ENCODE data around the gene UBE2E2. TPM values are rescaled to one million over a fixed set of nuclear protein-coding genes. Genes with fewer than 3 reads are reported as not detected.

The UBE2E2 gene
- total RNA-seq, 4 donors from 2014 or later, result 26.5 to 44.0 (median 37.0) TPM

- no peaks in the 10 kb centered on the region for H3K9me3 ChIP-seq
- no peak overlapping the region for H3K27ac ChIP-seq
- TF ChIP-seq CTCF (IDR thresholded peaks at IDR 0.05) (no peak), POLR2A (IDR thresholded peaks at IDR 0.05) (no peak)
- H3K4me1 ChIP-seq, result peaks cover 0 to 10% (median 0%) of the 10 kb centered on the region in 3 donors
- intact Hi-C loops (cut with DNase I), result no loop called here
- DNase-seq, result no peak
- no peaks in the 10 kb centered on the region for H3K27me3 ChIP-seq
- WGBS, 2 donors, result 89 to 96% methylated on average over 3 to 4 of the region's 4 CpGs
- no peaks in the 10 kb centered on the region for H3K36me3 ChIP-seq
- no peak overlapping the region for H3K4me3 ChIP-seq
Observed at GRCh38 chr3:23209747-23210487, 6.8 kb downstream of the UBE2E2 start.

- Histone ChIP-seq H3K27ac (no peak overlapping the region), H3K4me1 (peaks cover 0 to 3% (median 0%) of the 10 kb centered on the region in 3 donors), H3K4me3 (no peak overlapping the region), H3K27me3 (no peaks in the 10 kb centered on the region), H3K36me3 (no peaks in the 10 kb centered on the region), H3K9me3 (no peaks in the 10 kb centered on the region)
- no peak for DNase-seq
- intact Hi-C loops (cut with DNase I), result no loop called here
- WGBS, 2 donors, result 33 to 36% methylated on average over 2 of the region's 2 CpGs
- no peak for TF ChIP-seq CTCF (IDR thresholded peaks at IDR 0.05)
- no peak for TF ChIP-seq POLR2A (IDR thresholded peaks at IDR 0.05)
Observed at GRCh38 chr3:23213813-23214212, 10.7 kb downstream of the UBE2E2 start.

GRCh38 chr3:23217872-23218554 is 14.9 kb downstream of the UBE2E2 start:
- 71 to 83% methylated on average over 5 of the region's 5 CpGs for WGBS, 2 donors
- H3K4me3 ChIP-seq, result no peak overlapping the region
- intact Hi-C loops (cut with DNase I), result no loop called here
- no peak overlapping the region for H3K27ac ChIP-seq
- no peaks in the 10 kb centered on the region for H3K27me3 ChIP-seq
- H3K4me1 ChIP-seq, result peaks cover 0 to 13% (median 0%) of the 10 kb centered on the region in 3 donors
- H3K36me3 ChIP-seq, result no peaks in the 10 kb centered on the region
- no peak for DNase-seq
- TF ChIP-seq CTCF (IDR thresholded peaks at IDR 0.05) (no peak), POLR2A (IDR thresholded peaks at IDR 0.05) (no peak)
- no peaks in the 10 kb centered on the region for H3K9me3 ChIP-seq

GRCh38 chr3:23219117-23219516 is 16.0 kb downstream of the UBE2E2 start:
- no peaks in the 10 kb centered on the region for H3K9me3 ChIP-seq
- H3K36me3 ChIP-seq, result no peaks in the 10 kb centered on the region
- no peak for DNase-seq
- 26 to 32% methylated on average over 2 of the region's 2 CpGs for WGBS, 2 donors
- H3K27ac ChIP-seq, result no peak overlapping the region
- no peaks in the 10 kb centered on the region for H3K27me3 ChIP-seq
- peaks cover 0 to 13% (median 0%) of the 10 kb centered on the region in 3 donors for H3K4me1 ChIP-seq
- intact Hi-C loops (cut with DNase I), result no loop called here
- no peak overlapping the region for H3K4me3 ChIP-seq
- no peak for TF ChIP-seq POLR2A (IDR thresholded peaks at IDR 0.05)
- TF ChIP-seq CTCF (IDR thresholded peaks at IDR 0.05), result no peak

GRCh38 chr3:23219552-23219951 is 16.4 kb downstream of the UBE2E2 start:
- 52 to 57% methylated on average over 2 of the region's 2 CpGs for WGBS, 2 donors
- no peak overlapping the region for H3K27ac ChIP-seq
- peaks cover 0 to 13% (median 0%) of the 10 kb centered on the region in 3 donors for H3K4me1 ChIP-seq
- H3K9me3 ChIP-seq, result no peaks in the 10 kb centered on the region
- H3K27me3 ChIP-seq, result no peaks in the 10 kb centered on the region
- intact Hi-C loops (cut with DNase I), result no loop called here
- TF ChIP-seq CTCF (IDR thresholded peaks at IDR 0.05) (no peak), POLR2A (IDR thresholded peaks at IDR 0.05) (no peak)
- H3K4me3 ChIP-seq, result no peak overlapping the region
- no peak for DNase-seq
- no peaks in the 10 kb centered on the region for H3K36me3 ChIP-seq

Data from esophagus squamous epithelium (tissue), 5 donors.